Hepatocyte (in vitro differentiated cells): ENCODE data around the gene SLC25A30.
"Not testable (repeated sequence)": the region's sequence is repeated elsewhere in the genome, so short reads cannot be mapped to it uniquely, and the experiment has no call there.

ENCODE experiments used
- CTCF ChIP-seq: fragments of 200-600 bp; sonication (generic); IDR thresholded peaks from 2 replicates; pipeline ENCODE4 v1.5.1; 2016; ENCODE audit warnings: antibody characterized with exemption, mild to moderate bottlenecking; ENCODE audit not compliant: poor library complexity
- EZH2 ChIP-seq: fragments of 200-600 bp; sonication (generic); IDR thresholded peaks from 2 replicates; pipeline ENCODE4 v1.6.1; 2016; ENCODE audit warnings: antibody characterized with exemption, mild to moderate bottlenecking, borderline replicate concordance
- EZH2phosphoT487 ChIP-seq: fragments of 200-600 bp; sonication (generic); IDR thresholded peaks from one replicate; pipeline ENCODE4 v1.6.1; 2018; ENCODE audit warnings: antibody characterized with exemption, mild to moderate bottlenecking, low read depth, moderate library complexity; ENCODE audit not compliant: unreplicated experiment, severe bottlenecking

DNA sequence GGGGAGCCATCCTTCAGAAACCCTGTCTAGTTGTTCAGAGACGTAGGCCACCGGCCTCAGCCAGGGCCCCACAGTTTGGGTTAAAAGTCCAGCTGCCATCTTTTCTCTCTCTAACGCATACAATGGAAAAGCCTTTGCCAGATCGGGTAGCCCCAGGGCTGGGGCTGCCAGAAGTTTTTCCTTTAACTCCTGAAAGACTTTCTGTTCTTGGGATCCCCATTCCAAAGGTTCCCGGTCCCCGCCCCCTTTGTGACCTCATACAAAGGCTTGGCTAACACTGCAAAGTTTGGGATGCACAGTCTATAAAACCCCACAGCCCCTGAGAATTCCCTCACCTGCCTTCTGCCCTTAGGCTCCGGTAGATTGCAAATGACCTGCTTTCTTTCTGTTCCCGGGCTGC is 35.4 kb downstream of the SLC25A30 start:
- not testable (repeated sequence) for TF ChIP-seq CTCF, EZH2phosphoT487, EZH2
